ENCODE measurements around the gene ARID1A. TPM values are rescaled to one million over a fixed set of nuclear protein-coding genes. Genes with fewer than 3 reads are reported as not detected.

Gene ARID1A
- total and polyA plus RNA-seq, 2 experiments from 2014 or later = 50.0 to 104 TPM

- H3K27ac ChIP-seq (ENCODE audit: low read depth) = no peak overlapping the region
- Mint-ChIP-seq H3K4me3 (no peak overlapping the region; the same call in 2 of the 3 replicates), H3K4me1 (peaks cover 30% of the 10 kb centered on the region), H3K9me3 (no peaks in the 10 kb centered on the region; the same call in 1 of the 3 replicates), H3K27ac (no peak overlapping the region), H3K36me3 (ENCODE audit: low read depth) (peaks cover 3% of the 10 kb centered on the region; the same call in 2 of the 3 replicates), H3K27me3 (ENCODE audit: insufficient read depth, low read depth, poor library complexity) (peaks cover 14% of the 10 kb centered on the region)
- H3K4me3 ChIP-seq = no peak overlapping the region
- ATAC-seq (no peak), DNase-seq (ENCODE audit: low spot score) (no peak)
- H2AFZ ChIP-seq = no peak overlapping the region
- H3K4me2 ChIP-seq = no peak overlapping the region
- TF ChIP-seq, protein P1, sequence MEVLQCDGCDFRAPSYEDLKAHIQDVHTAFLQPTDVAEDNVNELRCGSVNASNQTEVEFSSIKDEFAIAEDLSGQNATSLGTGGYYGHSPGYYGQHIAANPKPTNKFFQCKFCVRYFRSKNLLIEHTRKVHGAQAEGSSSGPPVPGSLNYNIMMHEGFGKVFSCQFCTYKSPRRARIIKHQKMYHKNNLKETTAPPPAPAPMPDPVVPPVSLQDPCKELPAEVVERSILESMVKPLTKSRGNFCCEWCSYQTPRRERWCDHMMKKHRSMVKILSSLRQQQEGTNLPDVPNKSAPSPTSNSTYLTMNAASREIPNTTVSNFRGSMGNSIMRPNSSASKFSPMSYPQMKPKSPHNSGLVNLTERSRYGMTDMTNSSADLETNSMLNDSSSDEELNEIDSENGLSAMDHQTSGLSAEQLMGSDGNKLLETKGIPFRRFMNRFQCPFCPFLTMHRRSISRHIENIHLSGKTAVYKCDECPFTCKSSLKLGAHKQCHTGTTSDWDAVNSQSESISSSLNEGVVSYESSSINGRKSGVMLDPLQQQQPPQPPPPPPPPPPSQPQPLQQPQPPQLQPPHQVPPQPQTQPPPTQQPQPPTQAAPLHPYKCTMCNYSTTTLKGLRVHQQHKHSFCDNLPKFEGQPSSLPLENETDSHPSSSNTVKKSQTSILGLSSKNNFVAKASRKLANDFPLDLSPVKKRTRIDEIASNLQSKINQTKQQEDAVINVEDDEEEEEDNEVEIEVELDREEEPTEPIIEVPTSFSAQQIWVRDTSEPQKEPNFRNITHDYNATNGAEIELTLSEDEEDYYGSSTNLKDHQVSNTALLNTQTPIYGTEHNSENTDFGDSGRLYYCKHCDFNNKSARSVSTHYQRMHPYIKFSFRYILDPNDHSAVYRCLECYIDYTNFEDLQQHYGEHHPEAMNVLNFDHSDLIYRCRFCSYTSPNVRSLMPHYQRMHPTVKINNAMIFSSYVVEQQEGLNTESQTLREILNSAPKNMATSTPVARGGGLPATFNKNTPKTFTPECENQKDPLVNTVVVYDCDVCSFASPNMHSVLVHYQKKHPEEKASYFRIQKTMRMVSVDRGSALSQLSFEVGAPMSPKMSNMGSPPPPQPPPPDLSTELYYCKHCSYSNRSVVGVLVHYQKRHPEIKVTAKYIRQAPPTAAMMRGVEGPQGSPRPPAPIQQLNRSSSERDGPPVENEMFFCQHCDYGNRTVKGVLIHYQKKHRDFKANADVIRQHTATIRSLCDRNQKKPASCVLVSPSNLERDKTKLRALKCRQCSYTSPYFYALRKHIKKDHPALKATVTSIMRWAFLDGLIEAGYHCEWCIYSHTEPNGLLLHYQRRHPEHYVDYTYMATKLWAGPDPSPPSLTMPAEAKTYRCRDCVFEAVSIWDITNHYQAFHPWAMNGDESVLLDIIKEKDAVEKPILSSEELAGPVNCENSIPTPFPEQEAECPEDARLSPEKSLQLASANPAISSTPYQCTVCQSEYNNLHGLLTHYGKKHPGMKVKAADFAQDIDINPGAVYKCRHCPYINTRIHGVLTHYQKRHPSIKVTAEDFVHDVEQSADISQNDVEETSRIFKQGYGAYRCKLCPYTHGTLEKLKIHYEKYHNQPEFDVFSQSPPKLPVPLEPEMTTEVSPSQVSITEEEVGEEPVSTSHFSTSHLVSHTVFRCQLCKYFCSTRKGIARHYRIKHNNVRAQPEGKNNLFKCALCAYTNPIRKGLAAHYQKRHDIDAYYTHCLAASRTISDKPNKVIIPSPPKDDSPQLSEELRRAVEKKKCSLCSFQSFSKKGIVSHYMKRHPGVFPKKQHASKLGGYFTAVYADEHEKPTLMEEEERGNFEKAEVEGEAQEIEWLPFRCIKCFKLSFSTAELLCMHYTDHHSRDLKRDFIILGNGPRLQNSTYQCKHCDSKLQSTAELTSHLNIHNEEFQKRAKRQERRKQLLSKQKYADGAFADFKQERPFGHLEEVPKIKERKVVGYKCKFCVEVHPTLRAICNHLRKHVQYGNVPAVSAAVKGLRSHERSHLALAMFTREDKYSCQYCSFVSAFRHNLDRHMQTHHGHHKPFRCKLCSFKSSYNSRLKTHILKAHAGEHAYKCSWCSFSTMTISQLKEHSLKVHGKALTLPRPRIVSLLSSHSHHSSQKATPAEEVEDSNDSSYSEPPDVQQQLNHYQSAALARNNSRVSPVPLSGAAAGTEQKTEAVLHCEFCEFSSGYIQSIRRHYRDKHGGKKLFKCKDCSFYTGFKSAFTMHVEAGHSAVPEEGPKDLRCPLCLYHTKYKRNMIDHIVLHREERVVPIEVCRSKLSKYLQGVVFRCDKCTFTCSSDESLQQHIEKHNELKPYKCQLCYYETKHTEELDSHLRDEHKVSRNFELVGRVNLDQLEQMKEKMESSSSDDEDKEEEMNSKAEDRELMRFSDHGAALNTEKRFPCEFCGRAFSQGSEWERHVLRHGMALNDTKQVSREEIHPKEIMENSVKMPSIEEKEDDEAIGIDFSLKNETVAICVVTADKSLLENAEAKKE (CRISPR knock-in tag; IDR thresholded peaks at IDR 0.05) = no peak
- TF ChIP-seq ZNF114 (CRISPR knock-in tag; IDR thresholded peaks at IDR 0.05) (no peak), ETS1 (IDR thresholded peaks at IDR 0.05) (no peak), EZH2phosphoT487 (IDR thresholded peaks at IDR 0.05; ENCODE audit: unreplicated experiment) (no peak), CREB1 (CRISPR knock-in tag; IDR thresholded peaks at IDR 0.05; ENCODE audit: low read depth) (no peak), STAT1 (IDR thresholded peaks at IDR 0.05; ENCODE audit: unreplicated experiment) (no peak), POLR2AphosphoS5 (IDR thresholded peaks at IDR 0.05; ENCODE audit: low read depth) (no peak), NANOG (IDR thresholded peaks at IDR 0.05; ENCODE audit: borderline replicate concordance) (no peak), JUNB (IDR thresholded peaks at IDR 0.05; ENCODE audit: unreplicated experiment) (no peak), REST (IDR thresholded peaks at IDR 0.05; ENCODE audit: unreplicated experiment) (no peak), CTCF (conservative IDR thresholded peaks at IDR 0.05; ENCODE audit: low read depth in 2 of 2) (no peak), ZNF331 (CRISPR knock-in tag; IDR thresholded peaks at IDR 0.05; ENCODE audit: low read depth) (no peak), EZH2 (IDR thresholded peaks at IDR 0.05; ENCODE audit: low read depth, unreplicated experiment) (no peak)
- peaks cover 26% of the 10 kb centered on the region for H3K4me1 ChIP-seq (ENCODE audit: insufficient read depth)
- no peaks in the 10 kb centered on the region for H3K27me3 ChIP-seq (ENCODE audit: insufficient read depth)
- peaks cover 16% of the 10 kb centered on the region; the same call in 1 of the 2 replicates for H3F3A ChIP-seq (replicated peaks; ENCODE audit: low read depth)
- no peaks in the 10 kb centered on the region for H3K9me2 ChIP-seq (ENCODE audit: insufficient read depth)
- H3K36me3 ChIP-seq (ENCODE audit: insufficient read depth) = no peaks in the 10 kb centered on the region
- peaks cover 4% of the 10 kb centered on the region for H4K20me1 ChIP-seq (replicated peaks; ENCODE audit: insufficient read depth)
- no peaks in the 10 kb centered on the region for H3K79me2 ChIP-seq (replicated peaks; ENCODE audit: insufficient read depth)
Observed at GRCh38 chr1:26789612-26789865, 93.7 kb downstream of the ARID1A start.

Data from GM23338 (cell line).